Activated CD4-positive, alpha-beta memory T cell treated with anti-CD3 and anti-CD28 coated beads, Interleukin-2, amount 10 ng/mL, durations not matched to agents 7 days and 5 days (primary cell): ENCODE results near the gene GPC5. TPM values are rescaled to one million over a fixed set of nuclear protein-coding genes. Genes with fewer than 3 reads are reported as not detected.

Source experiments
- CTCF ChIA-PET: fragments of 350-600 bp; sonication (Branson Sonifier 250); formaldehyde crosslinking; loops from one replicate; lab custom pipeline; 2021; ENCODE audit warnings: antibody characterized with exemption, inconsistent platforms; lab: Charles Lee
- POLR2A ChIA-PET: fragments of 350-600 bp; sonication (Branson Sonifier 250); formaldehyde crosslinking; loops from one replicate; lab custom pipeline; 2021; ENCODE audit warnings: antibody characterized with exemption; lab: Charles Lee
- DNase-seq: peaks from one replicate; pipeline ENCODE4 v3.0.0-alpha.2; 2020
- H3K27ac Mint-ChIP-seq: one replicate; pipeline ENCODE4 v1.8.0; 2021; ENCODE audit warnings: mild to moderate bottlenecking, mixed read lengths
- H3K27me3 Mint-ChIP-seq: one replicate; pipeline ENCODE4 v1.8.0; 2021; ENCODE audit warnings: mixed read lengths
- H3K36me3 Mint-ChIP-seq: one replicate; pipeline ENCODE4 v1.8.0; 2021; ENCODE audit warnings: low read depth, mixed read lengths
- H3K4me1 Mint-ChIP-seq: one replicate; pipeline ENCODE4 v1.8.0; 2021; ENCODE audit warnings: mixed read lengths
- H3K4me3 Mint-ChIP-seq: one replicate; pipeline ENCODE4 v1.8.0; 2021; ENCODE audit warnings: mild to moderate bottlenecking, mixed read lengths
- H3K9me3 Mint-ChIP-seq: one replicate; pipeline ENCODE4 v1.8.0; 2021; ENCODE audit warnings: mixed read lengths
- total RNA-seq, 2 experiments: library from RNA; stranded (reverse); gene quantifications; one replicate each; pipeline ENCODE4 v1.2.3, GENCODE V29; 2021

GPC5 gene
- total RNA-seq, 2 experiments from 2014 or later: not detected

DNA sequence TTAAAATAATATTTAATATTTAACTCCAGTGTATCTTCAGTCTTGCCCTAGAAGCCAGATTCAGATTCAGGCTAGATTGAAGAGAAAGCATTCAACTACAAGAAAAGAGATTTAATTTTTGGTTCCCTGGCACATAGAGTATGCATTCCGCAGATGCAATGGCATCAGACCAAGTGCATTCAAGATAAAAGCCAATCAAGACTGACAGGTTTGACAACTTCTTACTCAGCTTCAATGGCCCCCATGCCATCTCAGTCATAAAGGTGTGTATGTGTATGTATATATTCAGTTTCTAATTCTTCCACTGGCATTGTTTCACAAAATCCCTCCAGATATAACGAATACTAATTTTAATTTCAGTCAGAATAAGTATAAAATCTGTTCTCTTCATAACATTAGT lies 1177.4 kb downstream of the GPC5 start:
- DNase-seq: no peak
- no peaks in the 10 kb centered on the region for H3K27me3 Mint-ChIP-seq
- CTCF ChIA-PET: no interaction called here
- peaks cover 2% of the 10 kb centered on the region for H3K9me3 Mint-ChIP-seq
- no peak overlapping the region for H3K27ac Mint-ChIP-seq
- H3K4me3 Mint-ChIP-seq: no peak overlapping the region
- H3K36me3 Mint-ChIP-seq: no peaks in the 10 kb centered on the region
- POLR2A ChIA-PET: no interaction called here
- no peaks in the 10 kb centered on the region for H3K4me1 Mint-ChIP-seq

DNA sequence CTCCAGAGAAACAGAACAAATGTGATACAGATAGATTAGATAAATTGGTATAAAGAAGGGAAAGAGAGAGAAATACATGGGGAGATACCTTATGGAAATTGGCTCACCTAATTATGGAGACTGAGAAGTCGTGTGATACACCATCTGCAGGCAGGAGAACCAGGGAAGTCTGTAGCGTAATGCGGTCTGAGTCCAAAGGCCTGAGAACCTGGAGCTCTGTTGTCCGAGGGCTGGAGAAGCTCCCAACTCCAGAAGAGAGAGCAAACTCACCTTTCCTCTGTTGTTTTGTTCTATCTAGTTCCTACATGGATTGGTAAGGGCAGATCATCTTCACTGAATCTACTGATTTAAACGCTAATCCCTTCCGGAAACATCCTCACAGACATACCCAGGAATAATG lies 1179.9 kb downstream of the GPC5 start:
- no peaks in the 10 kb centered on the region for H3K27me3 Mint-ChIP-seq
- no peak overlapping the region for H3K4me3 Mint-ChIP-seq
- H3K4me1 Mint-ChIP-seq: no peaks in the 10 kb centered on the region
- CTCF ChIA-PET: no interaction called here
- POLR2A ChIA-PET: no interaction called here
- DNase-seq: no peak
- H3K9me3 Mint-ChIP-seq: no peaks in the 10 kb centered on the region
- no peak overlapping the region for H3K27ac Mint-ChIP-seq
- no peaks in the 10 kb centered on the region for H3K36me3 Mint-ChIP-seq

DNA sequence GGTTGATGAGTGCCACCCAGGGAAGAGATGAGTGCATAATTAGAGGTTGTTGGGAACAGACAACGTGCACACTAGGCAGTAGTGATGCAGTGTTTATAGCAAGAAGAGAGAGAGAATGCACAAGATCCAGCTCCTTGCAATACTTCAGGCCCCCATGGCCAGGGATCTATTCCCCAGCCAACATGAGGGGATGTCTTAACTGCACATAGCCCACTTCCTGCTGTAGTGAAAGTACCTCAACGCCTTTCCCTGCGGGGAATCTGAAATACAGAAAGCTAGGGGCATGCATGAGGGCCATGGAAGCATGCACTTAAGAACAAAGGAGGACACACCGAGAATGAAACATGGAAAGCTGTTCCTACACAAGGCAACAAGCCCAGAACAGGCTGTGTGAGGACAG lies 1191.5 kb downstream of the GPC5 start:
- Mint-ChIP-seq H3K9me3 (peaks cover 8% of the 10 kb centered on the region), H3K4me1 (no peaks in the 10 kb centered on the region), H3K4me3 (no peak overlapping the region), H3K27me3 (no peaks in the 10 kb centered on the region), H3K36me3 (no peaks in the 10 kb centered on the region), H3K27ac (no peak overlapping the region)
- no peak for DNase-seq
- ChIA-PET POLR2A (no interaction called here), CTCF (no interaction called here)

DNA sequence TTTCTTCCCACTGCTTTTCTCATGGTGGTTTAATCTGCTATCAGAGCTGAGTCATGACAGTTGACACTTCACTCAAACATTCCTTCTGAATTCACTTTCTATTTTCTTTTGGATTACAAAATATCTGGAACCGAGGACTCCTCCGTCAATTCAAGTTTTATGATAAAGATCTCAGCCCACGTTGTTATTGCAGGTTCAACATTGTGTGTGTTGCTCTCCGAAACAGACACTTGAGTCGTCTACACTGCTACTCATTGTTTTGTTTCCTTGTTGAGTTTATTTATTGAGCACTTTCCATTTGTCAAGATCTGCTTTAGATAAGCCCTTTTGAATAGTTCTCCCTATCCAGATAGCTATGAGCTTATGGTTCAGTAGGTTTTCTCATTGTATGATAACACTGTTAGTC lies 1192.1 kb downstream of the GPC5 start:
- H3K4me3 Mint-ChIP-seq: no peak overlapping the region
- no peaks in the 10 kb centered on the region for H3K4me1 Mint-ChIP-seq
- no peaks in the 10 kb centered on the region for H3K27me3 Mint-ChIP-seq
- DNase-seq: no peak
- no peaks in the 10 kb centered on the region for H3K36me3 Mint-ChIP-seq
- ChIA-PET CTCF (no interaction called here), POLR2A (no interaction called here)
- no peak overlapping the region for H3K27ac Mint-ChIP-seq
- H3K9me3 Mint-ChIP-seq: peaks cover 8% of the 10 kb centered on the region

DNA sequence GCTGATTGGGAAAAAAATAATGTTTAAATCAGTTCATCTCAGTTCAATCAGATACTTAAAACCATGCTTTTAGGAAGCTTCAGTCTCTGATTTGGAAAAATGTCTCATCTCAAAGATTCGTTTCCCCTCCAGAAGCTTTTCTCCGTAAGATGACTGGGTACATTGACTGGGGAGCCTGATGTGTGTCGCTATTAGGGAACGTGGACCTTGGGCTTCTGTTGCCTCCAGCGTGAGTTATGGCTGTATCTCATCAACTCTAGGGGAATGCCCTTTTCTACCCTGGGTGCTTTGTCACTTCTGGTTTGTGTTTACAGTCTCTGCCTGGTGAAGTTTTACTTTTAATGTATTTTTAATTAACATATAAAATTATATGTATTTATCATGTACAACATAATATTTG lies 1192.7 kb downstream of the GPC5 start:
- ChIA-PET CTCF (no interaction called here), POLR2A (no interaction called here)
- Mint-ChIP-seq H3K27me3 (no peaks in the 10 kb centered on the region), H3K4me3 (no peak overlapping the region), H3K9me3 (peaks cover 8% of the 10 kb centered on the region), H3K27ac (no peak overlapping the region), H3K4me1 (no peaks in the 10 kb centered on the region), H3K36me3 (no peaks in the 10 kb centered on the region)
- no peak for DNase-seq

DNA sequence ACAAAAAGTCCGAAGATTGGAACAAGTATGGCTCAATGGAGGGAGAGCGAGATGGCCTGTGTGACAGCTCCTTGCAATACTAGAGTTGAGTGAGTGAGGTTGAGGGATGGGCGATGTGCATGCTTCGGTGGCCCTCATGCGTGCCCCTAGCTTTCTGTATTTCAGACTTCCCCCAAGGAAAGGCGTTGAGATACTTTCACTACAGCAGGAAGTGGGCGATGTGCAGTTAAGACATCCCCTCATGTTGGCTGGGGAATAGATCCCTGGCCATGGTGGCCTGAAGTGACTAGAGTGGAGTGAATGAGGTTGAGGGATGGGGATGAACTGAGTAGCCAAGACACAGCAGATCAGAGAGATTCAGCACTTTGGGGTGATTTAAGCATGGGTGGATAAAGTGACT lies 1194.3 kb downstream of the GPC5 start:
- Mint-ChIP-seq H3K36me3 (no peaks in the 10 kb centered on the region), H3K9me3 (peaks cover 8% of the 10 kb centered on the region), H3K27me3 (no peaks in the 10 kb centered on the region), H3K4me3 (no peak overlapping the region), H3K27ac (no peak overlapping the region), H3K4me1 (no peaks in the 10 kb centered on the region)
- no peak for DNase-seq
- ChIA-PET CTCF (no interaction called here), POLR2A (no interaction called here)

DNA sequence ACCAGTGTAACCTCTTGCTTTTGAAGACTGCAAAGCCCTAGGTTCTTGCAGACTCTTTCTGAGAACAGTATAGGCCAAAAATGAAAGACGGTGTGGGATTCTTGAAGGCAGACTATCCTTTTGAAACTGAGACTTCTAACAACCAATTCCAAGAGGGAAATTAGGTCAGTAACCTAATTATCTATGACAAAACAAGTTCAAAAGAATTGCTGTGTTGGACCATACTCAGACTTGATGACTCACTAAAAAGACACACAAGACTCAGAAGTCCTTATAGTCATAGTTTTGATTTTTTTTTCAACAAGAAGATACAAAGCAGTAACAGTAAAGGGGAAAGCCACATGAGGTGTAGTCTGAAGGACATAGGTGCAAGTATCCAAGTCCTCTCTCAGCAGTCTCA lies 1204.1 kb downstream of the GPC5 start:
- H3K4me1 Mint-ChIP-seq: no peaks in the 10 kb centered on the region
- POLR2A ChIA-PET: no interaction called here
- no peaks in the 10 kb centered on the region for H3K36me3 Mint-ChIP-seq
- peaks cover 3% of the 10 kb centered on the region for H3K9me3 Mint-ChIP-seq
- CTCF ChIA-PET: no interaction called here
- no peak overlapping the region for H3K27ac Mint-ChIP-seq
- no peak overlapping the region for H3K4me3 Mint-ChIP-seq
- H3K27me3 Mint-ChIP-seq: no peaks in the 10 kb centered on the region
- no peak for DNase-seq

DNA sequence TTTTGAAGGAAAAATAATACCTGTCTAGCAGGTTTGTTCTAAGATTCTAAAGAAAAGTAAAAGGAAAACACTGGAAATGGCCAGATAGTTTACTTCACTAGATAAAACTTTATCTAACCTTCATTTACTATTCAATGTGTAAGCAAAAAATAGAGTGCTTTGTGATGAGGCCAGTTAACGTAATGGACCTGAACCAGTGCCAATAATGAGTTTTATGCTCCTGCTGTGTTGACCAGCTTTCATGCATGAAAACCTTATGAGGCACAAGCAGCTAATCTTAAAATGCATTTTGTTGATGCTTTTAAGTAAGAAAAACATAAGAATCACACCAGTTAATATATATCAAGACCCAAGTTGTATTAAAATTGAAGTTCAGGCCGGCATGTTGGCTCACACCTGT lies 1211.0 kb downstream of the GPC5 start:
- Mint-ChIP-seq H3K4me3 (no peak overlapping the region), H3K36me3 (no peaks in the 10 kb centered on the region), H3K4me1 (no peaks in the 10 kb centered on the region), H3K27ac (no peak overlapping the region), H3K9me3 (no peaks in the 10 kb centered on the region), H3K27me3 (no peaks in the 10 kb centered on the region)
- ChIA-PET CTCF (no interaction called here), POLR2A (no interaction called here)
- DNase-seq: no peak

DNA sequence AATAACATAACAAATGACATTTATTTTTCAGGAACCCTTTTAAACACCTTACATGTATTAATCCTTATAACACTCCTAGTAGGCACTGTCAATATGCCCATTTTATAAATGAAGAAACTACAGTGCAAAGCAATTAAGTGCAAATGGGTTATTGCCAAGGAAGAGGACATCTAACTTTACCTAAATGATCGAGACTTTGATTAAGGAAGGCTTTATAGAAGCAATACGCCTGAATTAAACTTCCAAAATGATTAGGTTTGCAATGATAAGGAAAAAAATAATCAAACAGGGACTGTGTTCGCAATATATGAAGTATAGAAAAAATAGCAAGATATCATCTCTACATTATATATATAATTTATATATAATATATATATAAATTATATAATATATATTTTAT lies 1214.5 kb downstream of the GPC5 start:
- H3K4me1 Mint-ChIP-seq: no peaks in the 10 kb centered on the region
- no peak for DNase-seq
- no peak overlapping the region for H3K4me3 Mint-ChIP-seq
- no peaks in the 10 kb centered on the region for H3K27me3 Mint-ChIP-seq
- CTCF ChIA-PET: no interaction called here
- POLR2A ChIA-PET: no interaction called here
- no peak overlapping the region for H3K27ac Mint-ChIP-seq
- no peaks in the 10 kb centered on the region for H3K36me3 Mint-ChIP-seq
- no peaks in the 10 kb centered on the region for H3K9me3 Mint-ChIP-seq

DNA sequence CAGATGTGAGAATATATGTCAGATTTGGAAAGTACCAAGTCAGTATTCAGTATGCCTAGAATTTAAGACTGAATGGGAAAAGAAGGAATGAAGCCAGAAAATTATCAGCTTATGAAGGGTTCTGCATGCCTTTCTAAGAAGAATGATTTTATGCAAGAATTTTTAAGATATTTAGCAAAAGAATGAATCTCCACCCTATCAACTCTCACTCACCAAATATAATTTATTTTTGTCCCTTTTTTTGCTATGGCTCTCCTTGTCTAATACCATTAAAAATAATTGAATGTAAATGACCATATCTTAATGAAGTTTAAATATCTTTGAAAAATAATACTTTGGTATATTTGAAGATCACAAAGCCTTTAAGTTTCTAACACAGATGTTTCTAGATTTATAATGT lies 1215.5 kb downstream of the GPC5 start:
- POLR2A ChIA-PET: no interaction called here
- CTCF ChIA-PET: no interaction called here
- DNase-seq: no peak
- H3K4me3 Mint-ChIP-seq: no peak overlapping the region
- no peaks in the 10 kb centered on the region for H3K36me3 Mint-ChIP-seq
- H3K27me3 Mint-ChIP-seq: no peaks in the 10 kb centered on the region
- H3K4me1 Mint-ChIP-seq: no peaks in the 10 kb centered on the region
- no peak overlapping the region for H3K27ac Mint-ChIP-seq
- H3K9me3 Mint-ChIP-seq: no peaks in the 10 kb centered on the region

DNA sequence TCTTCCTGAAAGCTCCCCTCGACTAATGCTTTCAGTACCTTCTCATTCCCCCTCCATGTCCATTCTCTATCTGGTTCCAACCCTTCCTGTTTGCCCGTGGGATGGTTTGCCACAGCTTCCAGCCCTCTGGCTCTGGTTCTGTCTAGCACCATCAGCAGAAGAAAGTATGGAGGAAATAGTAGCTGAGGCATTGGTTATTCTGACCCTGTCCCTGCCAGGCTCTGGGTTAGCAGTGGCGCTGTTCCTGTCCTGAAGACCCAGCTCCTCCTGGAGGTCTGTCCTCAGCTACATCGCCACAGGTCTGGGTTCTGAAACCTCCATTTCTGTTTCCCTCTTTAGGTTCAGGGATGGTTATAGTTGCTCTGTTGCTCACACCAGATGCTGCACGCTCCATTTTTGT lies 1223.6 kb downstream of the GPC5 start:
- no peak for DNase-seq
- H3K36me3 Mint-ChIP-seq: no peaks in the 10 kb centered on the region
- no peaks in the 10 kb centered on the region for H3K4me1 Mint-ChIP-seq
- ChIA-PET POLR2A (no interaction called here), CTCF (no interaction called here)
- no peaks in the 10 kb centered on the region for H3K27me3 Mint-ChIP-seq
- H3K4me3 Mint-ChIP-seq: no peak overlapping the region
- H3K9me3 Mint-ChIP-seq: peaks cover 7% of the 10 kb centered on the region
- no peak overlapping the region for H3K27ac Mint-ChIP-seq

DNA sequence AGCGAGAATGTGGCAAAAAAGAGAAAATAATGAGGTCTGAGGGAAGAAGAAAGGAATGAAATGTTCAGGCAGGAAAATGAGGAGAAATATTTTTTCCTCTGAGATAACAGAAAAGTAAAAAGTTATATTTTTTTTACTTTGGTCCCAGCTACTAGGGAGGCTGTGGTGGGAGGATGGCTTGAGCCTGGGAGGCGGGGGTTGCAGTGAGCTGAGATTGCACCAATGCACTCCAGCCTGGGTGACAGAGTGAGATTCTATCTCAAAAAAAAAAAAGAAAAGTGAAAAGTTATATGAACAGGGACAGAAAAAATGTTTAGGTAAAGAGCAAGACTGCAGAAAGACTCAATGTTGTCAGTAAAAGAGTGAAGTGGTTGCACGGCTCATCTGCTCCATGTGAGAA lies 1224.5 kb downstream of the GPC5 start:
- CTCF ChIA-PET: no interaction called here
- Mint-ChIP-seq H3K27ac (no peak overlapping the region), H3K4me1 (no peaks in the 10 kb centered on the region), H3K27me3 (no peaks in the 10 kb centered on the region), H3K4me3 (no peak overlapping the region), H3K36me3 (no peaks in the 10 kb centered on the region), H3K9me3 (peaks cover 7% of the 10 kb centered on the region)
- DNase-seq: no peak
- POLR2A ChIA-PET: no interaction called here

DNA sequence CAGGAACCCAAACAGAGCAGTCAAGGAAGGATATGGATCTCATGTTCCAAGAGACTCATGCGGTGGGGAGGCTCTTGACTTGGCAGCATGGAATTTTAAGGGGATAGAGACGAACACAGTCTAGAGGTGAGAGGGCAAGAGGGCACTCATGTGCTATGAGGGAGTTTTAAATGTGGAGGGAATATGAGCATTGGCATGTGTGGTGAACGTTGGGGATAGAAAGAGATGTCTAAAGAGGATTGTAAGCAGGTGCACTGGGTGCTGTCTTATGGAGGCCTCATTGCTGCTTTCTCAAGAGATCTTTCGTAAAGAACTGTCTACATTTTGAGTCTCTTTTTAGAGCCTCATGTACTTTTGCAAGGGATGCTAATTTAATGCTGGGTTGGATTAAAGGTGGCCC lies 1227.9 kb downstream of the GPC5 start:
- Mint-ChIP-seq H3K4me1 (no peaks in the 10 kb centered on the region), H3K4me3 (no peak overlapping the region), H3K27ac (no peak overlapping the region), H3K9me3 (peaks cover 7% of the 10 kb centered on the region), H3K27me3 (no peaks in the 10 kb centered on the region), H3K36me3 (no peaks in the 10 kb centered on the region)
- POLR2A ChIA-PET: no interaction called here
- CTCF ChIA-PET: no interaction called here
- no peak for DNase-seq

DNA sequence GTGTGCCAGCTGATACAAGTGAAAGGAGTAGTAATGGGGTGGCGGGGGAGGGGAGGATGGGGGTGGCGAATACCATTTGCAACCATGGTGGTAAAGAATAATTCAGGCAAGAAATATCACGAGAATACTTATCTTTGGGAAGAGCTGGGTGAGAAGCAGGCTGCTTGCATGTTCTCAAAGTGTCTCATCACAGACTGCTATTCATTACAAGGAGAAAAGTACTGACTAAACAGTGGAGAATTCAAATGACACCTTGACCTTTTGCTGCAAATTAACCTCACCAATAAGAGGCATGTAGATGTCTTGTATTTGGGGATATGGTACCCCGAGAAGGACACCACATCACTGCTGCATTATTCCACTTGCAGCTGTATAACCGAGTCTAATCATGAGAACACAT lies 1242.5 kb downstream of the GPC5 start:
- no peak overlapping the region for H3K27ac Mint-ChIP-seq
- no peak overlapping the region for H3K4me3 Mint-ChIP-seq
- ChIA-PET CTCF (no interaction called here), POLR2A (no interaction called here)
- no peak for DNase-seq
- H3K27me3 Mint-ChIP-seq: no peaks in the 10 kb centered on the region
- H3K9me3 Mint-ChIP-seq: peaks cover 6% of the 10 kb centered on the region
- H3K4me1 Mint-ChIP-seq: no peaks in the 10 kb centered on the region
- no peaks in the 10 kb centered on the region for H3K36me3 Mint-ChIP-seq
